Bronchial epithelial cell (primary cell): ENCODE measurements around the gene ALDH1A1. TPM values are rescaled to one million over a fixed set of nuclear protein-coding genes. Genes with fewer than 3 reads are reported as not detected.
A peak's percentile ranks its signal among the peaks of the same experiment; 100 is the strongest.

Source experiments
- DNase-seq: peaks from one replicate; pipeline ENCODE4 v3.0.0-alpha.2; 2010; ENCODE audit warnings: low read depth
- FAIRE-seq: peaks from 2 replicates; lab custom pipeline; 2011; peaks lifted over from hg19 to GRCh38; lab: Jason Lieb, UNC
- H3K27me3 ChIP-seq: 2 replicates; pipeline ENCODE4 v1.5.1; 2011; ENCODE audit warnings: low read length; ENCODE audit not compliant: control insufficient read depth, insufficient read depth
- H3K36me3 ChIP-seq: 2 replicates; pipeline ENCODE4 v1.5.1; 2011; ENCODE audit warnings: low read length; ENCODE audit not compliant: control insufficient read depth, insufficient read depth
- H3K4me3 ChIP-seq: 2 replicates; pipeline ENCODE4 v1.5.1; 2011; ENCODE audit warnings: mild to moderate bottlenecking, low read depth, low read length, control low read depth
- CTCF ChIP-seq: IDR thresholded peaks from 2 replicates; pipeline ENCODE4 v1.5.1; 2011; ENCODE audit warnings: mild to moderate bottlenecking, moderate library complexity, low read length, control low read depth, inconsistent platforms; ENCODE audit not compliant: insufficient read depth, severe bottlenecking
- total RNA-seq: library from RNA; depleted of rRNA; stranded (reverse); fragments of >200 nt; gene quantifications from 2 replicates; pipeline ENCODE4 v1.2.1, GENCODE V29; 2014

ALDH1A1 gene
- total RNA-seq, 1 donor from 2014 or later = 5.0 TPM

GRCh38 chr9:72982146-72982799 is 29.4 kb upstream of the ALDH1A1 start:
- TF ChIP-seq CTCF = no peak
- Histone ChIP-seq H3K36me3 (no peaks in the 10 kb centered on the region), H3K27me3 (no peaks in the 10 kb centered on the region), H3K4me3 (no peak overlapping the region)
- DNase-seq (peak; percentile 51), FAIRE-seq (no peak)

- no peak for DNase-seq
- no peak for FAIRE-seq
- TF ChIP-seq CTCF = no peak
- Histone ChIP-seq H3K27me3 (no peaks in the 10 kb centered on the region), H3K36me3 (no peaks in the 10 kb centered on the region), H3K4me3 (no peak overlapping the region)
Observed at GRCh38 chr9:72981433-72981832, 28.6 kb upstream of the ALDH1A1 start.

- FAIRE-seq (no peak), DNase-seq (no peak)
- Histone ChIP-seq H3K36me3 (no peaks in the 10 kb centered on the region), H3K4me3 (no peak overlapping the region), H3K27me3 (no peaks in the 10 kb centered on the region)
- no peak for TF ChIP-seq CTCF
Observed at GRCh38 chr9:72980600-72981265, 27.9 kb upstream of the ALDH1A1 start.

- H3K4me3 ChIP-seq = no peak overlapping the region
- no peaks in the 10 kb centered on the region for H3K27me3 ChIP-seq
- H3K36me3 ChIP-seq = no peaks in the 10 kb centered on the region
- FAIRE-seq (no peak), DNase-seq (no peak)
- TF ChIP-seq CTCF = no peak
Observed at GRCh38 chr9:72980183-72980582, 27.3 kb upstream of the ALDH1A1 start.

- TF ChIP-seq CTCF = no peak
- no peaks in the 10 kb centered on the region for H3K27me3 ChIP-seq
- no peaks in the 10 kb centered on the region for H3K36me3 ChIP-seq
- peak; percentile 57 for DNase-seq
- no peak overlapping the region for H3K4me3 ChIP-seq
- no peak for FAIRE-seq
Observed at GRCh38 chr9:72979405-72980100, 26.7 kb upstream of the ALDH1A1 start.
